ENCODE results near the gene UNC13A.
"Not testable (repeated sequence)": the region's sequence is repeated elsewhere in the genome, so short reads cannot be mapped to it uniquely, and the experiment has no call there.

Gene UNC13A

DNA sequence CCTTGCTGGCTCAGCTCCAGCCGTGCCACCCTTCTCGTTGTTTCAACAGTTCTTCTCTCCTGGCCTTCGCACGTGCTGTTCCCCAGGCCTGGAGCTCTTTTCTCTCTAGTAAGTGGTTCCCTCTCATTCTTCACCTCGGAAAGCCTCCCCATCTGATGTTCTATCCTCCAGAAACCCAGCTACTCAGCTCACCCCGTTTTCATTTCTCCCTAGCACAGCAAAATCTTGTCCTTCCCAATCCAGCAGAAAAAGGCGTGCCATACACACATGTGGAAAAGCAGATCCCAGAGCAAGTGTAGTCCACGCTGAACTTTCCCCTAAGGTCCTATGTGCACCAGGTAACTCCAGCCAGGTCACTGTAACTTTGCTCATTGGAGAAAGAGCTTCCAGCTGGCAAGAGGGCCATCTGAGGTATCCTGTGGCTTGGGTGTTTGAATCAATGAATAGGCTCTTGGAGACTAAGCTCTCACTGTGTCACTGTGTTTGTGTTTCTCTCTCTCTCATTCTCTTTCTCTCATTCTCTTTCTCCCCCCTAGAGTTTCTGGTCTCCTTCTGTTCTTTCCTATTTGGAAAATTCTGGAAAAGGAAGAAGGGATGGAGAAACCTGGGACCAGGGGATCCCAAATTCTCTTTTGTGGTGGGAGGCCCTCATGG is 83.7 kb downstream of the UNC13A start:
- DNase-seq (ENCODE audit: low read depth in 3 of 3) = no peak

DNA sequence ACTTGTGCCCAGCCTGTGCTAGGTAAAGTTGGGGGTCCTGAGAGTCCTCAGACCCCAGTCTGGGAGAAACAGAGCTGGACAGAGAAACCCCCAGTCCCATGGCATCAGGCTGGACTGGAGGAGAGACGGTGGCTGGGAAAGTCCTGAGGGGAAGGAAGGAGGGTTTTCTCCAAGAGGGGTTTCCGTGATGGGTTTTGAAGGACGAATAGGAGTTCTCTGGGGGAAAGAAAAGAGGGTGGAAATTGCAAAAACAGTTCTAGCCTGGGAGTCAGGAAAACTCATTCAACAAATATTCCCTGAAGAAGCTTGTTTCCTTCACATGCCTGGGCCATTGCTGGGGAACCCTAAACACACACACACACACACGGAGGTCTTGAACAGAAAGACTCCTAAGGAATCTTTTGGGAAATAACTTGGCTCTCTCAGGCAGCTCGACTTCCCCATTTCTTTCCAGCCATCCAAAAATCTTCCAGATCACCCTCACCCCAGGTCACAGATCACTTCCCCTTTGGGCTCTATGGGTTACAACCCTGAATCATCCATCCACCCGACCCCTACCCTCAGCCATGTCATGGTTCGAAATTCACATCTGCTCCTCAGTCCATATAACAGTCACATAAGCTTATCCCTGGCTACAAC is 85.2 kb downstream of the UNC13A start:
- DNase-seq (ENCODE audit: low read depth in 3 of 3) = no peak

DNA sequence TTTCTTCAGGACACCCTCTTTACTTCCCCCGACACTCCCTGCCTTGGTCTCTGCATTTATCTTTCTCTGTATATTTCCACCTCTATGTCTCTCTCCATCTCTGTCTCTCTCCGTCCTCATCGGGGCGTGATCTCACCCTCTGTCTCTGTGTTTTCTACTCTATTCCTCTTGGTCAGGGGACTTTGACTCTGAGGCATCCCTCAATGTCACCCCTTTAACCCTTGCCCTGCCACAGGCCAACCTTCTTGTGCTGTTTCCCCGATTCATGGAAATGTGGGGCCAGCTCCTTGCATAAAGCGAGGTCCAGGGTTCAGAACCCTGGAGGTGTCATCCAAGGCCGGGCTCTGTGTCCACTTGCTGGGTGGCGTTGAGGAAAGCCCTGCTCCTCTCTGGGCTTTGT is 85.9 kb downstream of the UNC13A start:
- DNase-seq (ENCODE audit: low read depth in 3 of 3) = no peak

- DNase-seq (ENCODE audit: low read depth in 3 of 3) = no peak
Measured at GRCh38 chr19:17601683-17602082, 86.5 kb downstream of the UNC13A start.

DNA sequence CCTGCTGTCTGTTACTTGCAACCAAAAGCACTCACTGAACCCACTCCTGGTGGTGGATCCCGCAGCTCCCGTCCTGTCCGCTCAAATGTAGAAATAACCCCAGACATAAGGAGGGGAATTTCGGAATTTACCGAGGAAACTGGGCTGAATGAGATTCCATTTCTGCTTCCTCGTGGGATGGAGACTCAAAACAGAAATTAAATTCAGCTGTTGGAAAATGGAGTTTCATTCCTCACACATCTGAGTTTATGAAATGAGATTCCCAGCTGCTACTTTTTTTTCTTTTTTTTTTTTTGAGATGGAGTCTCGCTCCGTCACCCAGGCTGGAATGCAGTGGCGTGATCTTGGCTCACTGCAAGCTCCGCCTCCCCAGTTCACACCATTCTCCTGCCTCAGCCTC is 88.4 kb downstream of the UNC13A start:
- DNase-seq (ENCODE audit: low read depth in 3 of 3) = no peak

DNA sequence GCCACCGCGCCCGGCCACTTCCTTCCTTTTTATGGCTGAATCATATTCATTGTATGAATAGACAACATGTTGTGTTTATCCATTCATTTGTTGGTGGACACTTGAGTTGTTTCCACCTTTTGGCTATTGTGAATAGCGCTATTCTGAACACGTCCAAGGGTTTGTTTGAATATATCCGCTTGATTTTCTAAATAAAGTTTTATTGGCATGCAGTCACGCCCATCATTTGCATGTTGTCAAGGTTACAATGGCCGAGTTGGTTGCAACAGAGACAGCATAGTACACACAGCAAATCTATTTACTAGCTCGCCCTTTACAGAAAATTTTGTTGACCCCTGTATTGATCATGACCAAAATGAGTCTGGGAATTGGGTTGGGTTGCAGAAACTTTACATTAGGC is 89.2 kb downstream of the UNC13A start:
- no peak for DNase-seq (ENCODE audit: low read depth in 3 of 3)

DNA sequence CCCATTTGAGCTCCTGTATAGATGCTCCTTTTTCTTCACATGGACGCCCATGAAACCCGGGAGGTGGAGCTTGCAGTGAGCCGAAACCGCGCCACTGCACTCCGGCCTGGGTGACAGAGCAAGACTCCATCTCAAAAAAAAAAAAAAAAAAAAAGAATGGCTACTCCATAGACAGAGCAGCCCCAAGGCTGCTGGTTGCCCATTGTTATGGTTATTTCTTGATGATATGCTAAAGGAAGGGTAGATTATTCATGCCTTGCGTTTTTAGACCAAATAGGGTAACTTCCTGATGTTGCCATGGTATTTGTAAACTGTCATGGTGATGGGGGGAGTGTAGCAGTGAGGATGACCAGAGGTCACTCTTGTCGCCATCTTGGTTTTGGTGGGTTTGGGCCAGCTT is 90.1 kb downstream of the UNC13A start:
- DNase-seq (ENCODE audit: low read depth in 3 of 3) = not testable (repeated sequence)

DNA sequence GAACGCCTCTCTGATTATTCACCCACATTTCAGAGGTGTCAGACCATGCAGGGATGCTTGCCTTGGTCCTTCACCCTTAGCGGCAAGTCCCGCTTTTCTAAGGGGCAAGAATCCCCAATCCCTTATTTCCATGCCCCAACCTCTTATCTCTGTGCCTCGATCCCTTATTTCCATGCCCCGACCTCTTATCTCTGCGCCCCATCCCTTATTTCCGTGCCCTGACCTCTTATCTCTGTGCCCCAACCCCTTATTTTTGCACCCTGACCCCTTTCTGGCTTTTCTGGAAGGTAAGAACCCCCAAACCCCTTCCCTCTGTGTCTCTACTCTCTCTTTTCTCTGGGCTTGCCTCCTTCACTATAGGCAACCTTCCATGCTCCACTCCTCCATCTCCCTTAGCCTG is 93.9 kb downstream of the UNC13A start:
- DNase-seq (ENCODE audit: low read depth in 3 of 3) = not testable (repeated sequence)

DNA sequence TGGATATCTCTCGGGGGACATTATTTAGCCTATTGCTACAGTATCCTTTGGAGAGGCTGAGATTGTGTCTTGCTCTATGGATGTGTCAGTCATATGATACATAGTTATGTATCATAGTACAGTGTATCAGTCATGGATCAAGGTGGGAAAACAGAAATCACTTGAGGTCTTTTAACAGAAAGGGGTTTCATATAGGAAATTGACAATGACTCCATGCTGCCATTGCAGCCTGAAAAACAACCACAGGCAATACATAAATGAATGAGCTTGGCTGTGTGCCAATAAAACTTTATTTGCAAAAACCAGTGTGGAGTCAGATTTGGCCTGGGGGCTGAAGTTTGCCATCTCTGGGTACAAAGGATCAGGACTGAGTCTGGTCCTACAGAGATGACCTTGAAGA is 97.3 kb downstream of the UNC13A start:
- no peak for DNase-seq (ENCODE audit: low read depth in 3 of 3)

GRCh38 chr19:17585395-17585794 is 102.8 kb downstream of the UNC13A start:
- DNase-seq (ENCODE audit: low read depth in 3 of 3) = not testable (repeated sequence)

GRCh38 chr19:17584132-17584531 is 104.0 kb downstream of the UNC13A start:
- no peak for DNase-seq (ENCODE audit: low read depth in 3 of 3)

DNA sequence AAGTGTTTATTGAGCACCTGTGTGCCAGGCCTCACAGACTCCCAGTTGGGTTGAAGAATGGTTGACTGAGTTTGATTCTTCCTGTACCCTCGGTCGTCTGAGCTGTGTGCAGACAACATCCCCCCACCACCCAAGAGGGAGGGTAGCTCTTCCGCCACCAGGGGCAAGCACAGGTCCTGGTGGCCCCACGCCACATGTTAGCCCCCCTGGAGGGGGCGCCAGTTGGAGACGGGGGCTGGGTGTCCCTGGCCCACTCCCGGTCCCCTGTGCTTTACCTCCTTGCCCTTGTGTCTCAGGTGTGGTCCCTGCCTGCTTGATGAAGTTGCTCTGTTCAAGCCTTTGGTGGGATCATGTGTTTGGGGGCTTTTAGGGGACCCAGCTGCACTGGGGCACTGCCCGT is 105.5 kb downstream of the UNC13A start:
- DNase-seq (ENCODE audit: low read depth in 3 of 3) = no peak

- DNase-seq (ENCODE audit: low read depth in 3 of 3) = no peak
Measured at GRCh38 chr19:17581211-17581874, 106.8 kb downstream of the UNC13A start.

DNA sequence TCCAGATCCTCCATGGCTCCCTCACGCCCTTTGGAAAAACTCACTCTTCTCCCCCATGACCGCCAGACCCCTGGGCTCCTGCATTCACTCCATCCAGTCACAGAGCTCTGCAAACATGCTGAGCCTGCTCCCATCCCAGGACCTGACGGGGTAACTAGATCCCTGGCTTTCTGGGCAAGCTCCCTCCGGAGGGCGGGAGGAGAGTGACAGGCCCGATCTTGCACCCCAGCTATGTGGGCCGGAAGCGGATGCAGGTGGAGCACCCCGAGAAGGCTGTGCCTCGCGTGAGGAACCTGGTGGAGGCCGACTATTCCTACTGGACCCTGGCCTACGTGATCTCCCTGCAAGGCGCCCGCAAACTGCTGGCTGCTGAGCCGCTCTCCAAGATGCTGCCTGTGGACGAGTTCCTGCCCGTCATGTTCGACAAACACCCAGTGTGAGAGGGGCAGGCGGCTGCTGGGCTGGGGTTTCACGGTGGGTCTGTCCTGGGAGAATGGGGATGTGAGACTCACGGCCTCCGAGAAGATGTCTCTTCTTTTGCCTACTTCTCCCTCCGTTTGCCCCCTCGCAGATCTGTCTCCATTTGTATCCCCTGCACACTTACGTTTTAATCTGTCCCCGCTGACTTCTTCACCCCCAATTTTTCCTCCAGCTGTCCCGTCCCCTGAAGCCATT is 107.5 kb downstream of the UNC13A start:
- no peak for DNase-seq (ENCODE audit: low read depth in 3 of 3)

DNA sequence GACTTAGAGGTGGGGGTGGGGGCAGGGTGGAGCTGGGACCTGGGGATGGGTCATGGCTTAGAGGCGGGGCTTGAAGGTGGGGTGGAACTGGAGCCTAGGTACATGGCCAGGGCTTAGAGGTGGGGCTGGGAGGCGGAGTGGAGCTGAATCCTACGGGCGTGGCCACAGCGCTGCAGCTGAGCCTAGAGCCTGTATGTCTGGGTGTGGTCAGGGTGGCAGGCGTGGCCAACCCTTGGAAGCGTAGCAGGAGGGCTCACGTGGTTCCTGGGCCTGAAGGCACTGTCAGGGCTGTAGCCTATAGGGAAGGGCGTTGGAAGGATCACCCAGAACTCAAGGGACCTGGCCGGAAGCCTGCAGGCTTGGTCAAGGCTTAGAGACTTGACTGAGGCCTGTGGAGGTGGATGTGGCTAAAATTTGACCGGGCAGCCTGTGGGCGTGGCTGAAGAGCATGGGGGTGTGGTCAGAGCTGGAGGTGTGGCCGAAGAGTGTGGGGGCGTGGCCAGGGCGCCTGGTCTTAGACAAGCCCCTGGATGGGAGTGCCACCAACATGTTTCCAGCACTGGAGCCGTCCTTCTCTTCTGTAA is 108.4 kb downstream of the UNC13A start:
- DNase-seq (ENCODE audit: low read depth in 3 of 3) = no peak

DNA sequence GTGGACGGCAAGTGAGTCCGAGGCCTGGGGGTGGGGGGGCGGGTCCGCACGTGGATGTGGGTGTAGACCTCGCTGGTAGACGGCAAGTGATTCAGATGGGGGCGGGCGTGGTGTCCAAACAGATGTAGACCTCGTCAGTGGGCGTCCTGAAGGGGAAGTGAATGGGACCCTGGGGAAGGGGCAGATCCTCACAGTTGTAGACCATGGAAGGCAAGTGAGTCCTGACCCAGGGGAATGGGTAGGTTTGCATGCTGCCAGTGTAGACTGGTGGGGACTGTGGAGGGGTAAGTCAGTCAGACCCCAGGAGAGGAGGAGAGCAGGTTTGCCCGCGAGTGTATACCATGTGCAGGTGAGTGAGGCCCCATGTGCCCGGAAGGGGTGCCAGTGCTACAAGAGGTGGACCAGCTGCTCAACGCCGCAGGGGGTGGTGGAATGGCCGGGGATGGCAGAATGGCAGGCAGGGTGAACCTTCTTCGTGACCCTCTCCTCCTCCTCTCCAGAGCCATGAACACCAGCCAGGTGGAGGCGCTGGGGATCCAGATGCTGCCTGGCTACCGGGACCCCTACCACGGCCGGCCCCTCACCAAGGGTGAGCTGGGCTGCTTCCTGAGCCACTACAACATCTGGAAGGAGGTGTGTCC is 110.6 kb downstream of the UNC13A start:
- DNase-seq (ENCODE audit: low read depth in 3 of 3) = no peak

GRCh38 chr19:17576758-17577456 is 111.2 kb downstream of the UNC13A start:
- DNase-seq (ENCODE audit: low read depth in 3 of 3) = no peak

DNA sequence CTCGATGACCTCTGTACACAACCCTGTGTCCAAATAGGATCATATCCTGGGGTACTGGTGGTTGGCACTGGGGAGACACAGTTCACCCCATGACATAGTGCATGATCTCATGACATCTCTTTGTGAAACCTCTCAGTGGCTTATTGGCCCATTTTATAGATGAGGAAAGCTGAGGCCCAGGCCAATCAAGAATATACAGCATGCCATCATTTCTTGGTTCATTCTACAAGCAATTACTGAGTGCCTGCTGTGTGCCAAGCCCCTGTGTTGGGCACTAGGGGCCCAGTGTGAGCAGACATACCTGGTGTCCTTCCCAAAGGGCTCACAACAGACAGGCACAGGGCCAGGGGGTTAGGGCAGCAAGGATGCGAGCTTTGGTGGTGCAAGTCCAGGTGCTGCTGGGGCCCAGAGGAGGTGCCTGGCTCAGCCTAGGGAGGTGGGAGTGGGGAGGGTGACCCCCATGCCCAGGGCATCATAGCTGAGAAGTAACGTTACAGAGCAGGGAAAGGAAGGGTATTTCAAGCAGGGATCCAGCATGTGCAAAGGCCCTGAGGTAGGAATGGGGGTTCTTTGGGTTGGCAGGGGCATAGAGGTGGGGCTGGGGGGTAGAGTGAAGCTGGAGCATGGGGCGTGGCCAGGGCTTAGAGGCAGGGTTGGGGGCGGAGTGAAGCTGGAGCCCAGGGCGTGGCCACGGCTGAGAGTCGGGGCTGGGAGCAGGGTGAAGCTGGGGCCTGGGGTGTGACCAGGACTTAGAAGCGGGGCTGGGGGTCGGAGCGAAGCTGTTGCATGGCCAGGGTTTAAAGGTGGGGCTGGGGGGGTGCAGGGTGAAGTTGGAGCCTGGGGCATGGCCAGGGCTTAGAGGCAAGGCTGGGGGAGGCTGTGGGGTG is 112.0 kb downstream of the UNC13A start:
- DNase-seq (ENCODE audit: low read depth in 3 of 3) = no peak

DNA sequence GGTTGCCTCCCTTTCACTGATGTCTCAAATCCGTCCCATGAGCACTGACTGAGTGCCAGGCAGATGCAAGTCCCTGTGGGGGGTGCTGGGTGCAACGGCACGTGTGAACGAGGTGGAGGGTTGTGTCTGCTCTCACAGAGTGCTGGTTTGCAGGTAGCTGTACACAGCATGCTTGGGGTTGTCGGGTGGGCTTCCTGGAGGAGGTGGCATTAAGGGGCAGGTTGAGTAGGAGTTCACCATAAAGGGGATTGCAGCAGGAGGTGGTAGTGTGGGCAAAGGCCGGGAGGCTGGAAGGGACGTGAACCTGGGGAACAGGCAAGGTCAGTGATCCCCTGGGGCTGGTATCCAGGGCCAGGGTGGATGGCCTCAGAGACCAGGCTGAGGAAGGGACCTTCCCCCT is 115.5 kb downstream of the UNC13A start:
- DNase-seq (ENCODE audit: low read depth in 3 of 3) = no peak

GRCh38 chr19:17570791-17571190 is 117.4 kb downstream of the UNC13A start:
- no peak for DNase-seq (ENCODE audit: low read depth in 3 of 3)
